NCI-H2196 (cell line): ENCODE measurements around the gene UBE2E2.
"Not testable (repeated sequence)": the region's sequence is repeated elsewhere in the genome, so short reads cannot be mapped to it uniquely, and the experiment has no call there.

Source experiments
- DNase-seq: peaks from one replicate; lab custom pipeline; 2025; ENCODE audit not compliant: unreplicated experiment; lab: John Stamatoyannopoulos, UW

Gene UBE2E2

DNA sequence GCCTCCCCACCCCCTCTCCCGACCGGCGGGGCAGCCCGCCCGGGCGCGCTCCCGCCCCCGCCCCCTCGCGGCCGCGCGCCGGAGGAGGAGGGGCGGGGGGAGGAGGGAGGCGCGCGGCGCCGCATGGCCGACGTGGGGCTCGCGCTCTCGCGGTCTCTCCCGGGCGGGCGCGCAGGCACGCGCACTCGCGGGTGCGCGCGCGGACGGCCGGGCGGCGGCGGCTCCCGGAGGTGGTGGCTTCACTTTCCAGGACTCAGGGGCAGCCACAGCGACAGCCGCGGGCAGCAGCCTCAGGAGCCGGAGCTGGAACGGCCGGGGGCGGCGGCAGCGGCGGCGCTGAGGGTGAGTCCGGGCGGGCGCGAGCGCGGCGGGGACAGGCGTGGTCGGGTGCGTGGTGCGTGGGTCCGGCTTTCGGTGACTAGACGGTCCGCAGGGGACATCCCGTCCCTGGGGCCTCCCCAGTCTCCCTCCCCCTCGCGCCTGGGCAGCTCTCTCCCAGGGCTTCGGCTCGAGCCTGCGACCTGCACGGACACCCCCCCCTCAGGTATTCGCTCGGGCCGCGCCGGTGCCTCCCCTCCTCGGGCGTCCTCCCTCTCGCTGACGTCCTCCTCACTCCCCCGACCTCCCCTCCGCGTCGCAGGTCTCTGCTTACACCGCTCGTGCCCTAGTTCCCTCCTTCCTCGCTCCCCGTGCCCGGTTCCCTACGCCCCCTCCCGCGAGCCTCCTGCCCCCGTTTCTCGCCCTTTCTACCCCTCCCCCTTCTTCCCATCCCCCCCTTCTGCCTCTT, at the start of gene UBE2E2:
TSS of gene UBE2E2 (plus strand) at position 407 of the 787 bp plus-strand sequence.
- DNase-seq = peak; percentile 61

DNA sequence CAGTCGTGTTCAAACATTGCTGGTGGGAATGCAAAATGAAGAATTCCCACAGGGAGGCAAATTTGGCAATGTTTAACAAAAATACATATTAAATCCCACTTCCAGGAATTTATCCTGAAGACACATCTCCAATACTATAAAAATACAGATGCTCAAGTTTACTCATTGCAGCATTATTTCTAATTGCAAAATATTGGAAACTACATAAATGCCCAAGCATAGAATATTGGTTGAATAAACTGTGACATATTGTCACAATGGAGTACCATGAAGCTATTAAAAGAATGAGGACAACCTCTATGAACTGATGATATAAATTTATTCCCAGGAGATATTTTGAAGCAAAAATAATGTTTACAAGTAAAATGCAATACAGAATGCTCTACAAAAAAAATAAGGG, 49.7 kb upstream of the UBE2E2 start:
- DNase-seq = no peak

DNA sequence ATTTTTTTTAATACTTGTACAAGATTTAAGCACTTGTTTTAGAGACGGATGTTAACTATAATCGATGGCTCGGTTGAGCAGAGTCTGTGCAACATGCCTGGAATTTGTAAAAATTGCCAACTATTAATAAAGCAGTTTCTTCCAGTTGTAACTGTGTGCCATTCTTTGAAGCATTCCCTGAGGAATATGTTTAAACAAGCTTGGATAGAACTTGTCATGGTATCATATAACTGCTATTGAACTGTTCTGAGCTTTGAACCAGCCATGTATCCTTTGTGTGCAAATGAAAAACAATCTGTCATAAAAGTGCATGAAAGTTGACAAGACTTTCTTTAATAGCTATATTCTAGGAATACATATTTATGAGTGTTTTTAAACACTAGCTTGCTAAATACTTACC, 45.8 kb upstream of the UBE2E2 start:
- no peak for DNase-seq

- DNase-seq = no peak
These were observed 43.2 kb upstream of the UBE2E2 start for GRCh38 chr3:23159929-23160328.

- no peak for DNase-seq
These were observed 41.8 kb upstream of the UBE2E2 start for GRCh38 chr3:23161308-23161707.

DNA sequence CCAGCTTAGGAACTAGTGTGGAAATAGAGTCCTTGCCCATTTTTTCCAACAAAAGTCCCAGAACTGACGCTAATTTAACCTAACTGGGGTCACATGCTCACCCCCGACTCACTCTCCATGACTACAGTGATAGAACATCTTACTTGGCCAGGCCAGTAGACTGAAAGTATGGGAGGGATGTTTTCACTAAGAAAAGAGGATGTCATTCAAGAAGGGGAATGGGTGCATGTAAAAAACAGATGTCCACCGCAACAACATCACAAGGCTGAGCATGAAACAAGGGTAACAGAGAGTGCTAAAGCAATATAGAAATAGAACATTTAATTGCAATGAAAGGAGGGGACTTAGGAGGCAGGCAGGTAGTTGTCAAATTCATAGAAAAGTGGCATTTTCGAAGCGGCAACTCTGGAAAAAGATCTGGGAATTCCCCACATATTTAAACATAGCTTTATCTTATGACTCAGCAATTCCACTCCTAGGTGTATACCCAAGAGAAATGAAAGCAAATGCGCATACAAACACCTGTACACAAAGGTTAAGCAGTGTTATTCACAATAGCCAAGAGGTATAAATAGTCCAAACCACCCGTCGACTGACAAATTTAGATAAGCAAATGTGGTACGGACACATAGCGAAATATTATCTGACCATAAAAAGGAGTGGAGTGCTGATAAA, 41.1 kb upstream of the UBE2E2 start:
- no peak for DNase-seq

- DNase-seq = no peak
These were observed 40.2 kb upstream of the UBE2E2 start for GRCh38 chr3:23162934-23163333.

DNA sequence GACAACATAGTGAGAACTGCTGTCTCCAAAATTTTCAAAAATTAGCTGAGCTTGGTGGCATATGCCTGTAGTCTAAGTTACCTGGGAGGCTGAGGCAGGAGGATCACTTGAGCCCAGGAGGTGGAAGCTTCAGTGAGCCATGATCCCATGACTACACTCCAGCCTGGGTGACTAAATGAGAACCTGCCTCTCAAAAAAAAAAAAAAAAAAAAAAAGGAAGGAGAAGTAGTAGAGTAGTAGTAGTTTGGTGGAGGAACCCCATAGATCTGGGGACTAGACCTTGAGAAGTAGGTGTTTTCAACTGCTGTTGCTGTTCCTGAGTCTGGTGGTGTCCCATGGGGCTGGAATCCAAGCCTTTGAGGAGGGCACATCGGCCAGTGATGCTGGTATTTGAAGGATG, 38.4 kb upstream of the UBE2E2 start:
- DNase-seq = no peak

DNA sequence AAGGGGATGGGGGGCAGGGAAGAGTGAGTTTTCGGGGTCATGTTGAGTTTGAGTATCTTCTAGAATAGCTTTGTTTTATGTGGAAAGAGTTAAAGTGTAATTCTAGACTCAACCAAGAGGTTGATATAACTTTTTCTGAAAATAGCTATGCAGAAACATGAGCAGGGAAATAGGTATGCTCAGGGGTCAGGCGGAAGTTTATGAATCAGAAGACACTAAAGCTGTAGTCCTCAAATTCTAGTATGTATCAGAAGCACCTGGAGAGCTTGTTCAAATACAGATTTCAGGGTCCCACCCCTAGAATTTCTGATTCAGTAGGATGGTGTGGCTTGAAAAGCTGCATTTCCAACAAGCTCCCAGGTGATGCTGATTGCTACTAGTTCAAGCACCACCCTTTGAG, 37.6 kb upstream of the UBE2E2 start:
- no peak for DNase-seq

DNA sequence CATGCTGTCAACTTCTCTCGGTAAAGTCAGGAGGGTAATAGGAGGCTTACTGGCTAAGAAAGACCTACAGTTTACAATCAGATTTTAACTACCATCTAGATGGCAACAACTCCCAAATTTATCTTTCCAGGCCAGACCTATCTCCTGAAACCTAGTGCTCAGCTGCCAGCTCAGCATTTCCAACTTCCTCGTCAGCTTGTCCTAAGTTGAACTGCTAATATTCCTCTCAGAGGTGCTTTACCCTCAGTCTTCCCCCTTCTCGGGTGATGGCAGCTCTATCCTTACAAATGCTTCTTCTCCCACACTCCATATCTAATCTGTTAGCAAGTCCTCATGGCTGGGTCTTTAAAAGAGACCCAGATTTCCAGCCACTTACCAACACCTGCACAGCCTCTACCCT, 36.9 kb upstream of the UBE2E2 start:
- DNase-seq = no peak

- no peak for DNase-seq
These were observed 36.3 kb upstream of the UBE2E2 start for GRCh38 chr3:23166845-23167244.

GRCh38 chr3:23169551-23169950, 33.6 kb upstream of the UBE2E2 start:
- no peak for DNase-seq

GRCh38 chr3:23170291-23170690, 32.8 kb upstream of the UBE2E2 start:
- DNase-seq = no peak

DNA sequence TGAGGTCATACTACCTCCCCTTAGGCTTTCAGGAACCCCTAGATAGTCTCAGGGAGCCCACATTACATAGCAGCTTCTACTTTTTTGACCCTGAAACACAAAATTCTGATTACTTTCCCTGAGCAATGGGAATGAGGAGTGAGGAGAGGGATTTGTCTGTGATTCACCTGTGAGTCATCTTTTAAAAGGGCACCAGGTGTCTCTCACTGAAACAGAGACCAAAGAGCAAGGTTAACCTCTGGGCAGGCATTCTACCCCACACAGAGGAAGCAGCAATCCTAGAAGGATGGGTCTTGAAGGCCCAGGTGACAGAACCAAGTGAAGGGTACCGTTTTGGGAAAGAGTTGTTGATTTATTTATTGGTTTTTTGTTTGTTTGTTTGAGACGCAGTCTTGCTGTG, 31.1 kb upstream of the UBE2E2 start:
- peak; percentile 1 for DNase-seq

DNA sequence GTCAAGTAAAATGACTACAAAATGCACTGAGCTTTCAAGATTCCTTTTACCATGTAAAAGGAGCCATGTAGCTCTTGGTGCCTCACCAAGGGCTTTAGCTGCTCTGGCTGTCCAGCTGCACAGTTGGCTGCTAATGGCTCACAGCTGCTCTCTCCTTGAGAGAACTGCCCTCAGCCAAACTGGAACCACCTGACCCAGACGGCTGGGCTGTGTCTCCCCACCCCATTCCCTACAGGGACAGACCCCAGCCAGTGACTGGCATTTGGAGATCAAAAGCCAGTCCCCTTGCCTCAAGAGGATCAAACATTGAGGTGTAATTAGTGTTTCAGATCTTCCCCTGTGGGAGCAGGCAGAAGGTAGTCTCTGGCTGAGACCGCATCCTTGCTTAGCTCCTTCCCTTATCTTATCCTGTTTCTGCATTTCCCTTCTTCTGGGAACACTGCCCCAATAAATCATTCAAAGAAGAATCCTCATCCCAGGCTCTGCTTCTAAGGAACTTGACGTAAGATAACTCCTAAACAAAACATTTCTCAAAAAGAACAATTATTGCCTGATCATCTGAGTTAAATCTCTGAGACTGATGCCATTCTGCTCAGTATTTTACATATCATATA, 28.6 kb upstream of the UBE2E2 start:
- DNase-seq = no peak

DNA sequence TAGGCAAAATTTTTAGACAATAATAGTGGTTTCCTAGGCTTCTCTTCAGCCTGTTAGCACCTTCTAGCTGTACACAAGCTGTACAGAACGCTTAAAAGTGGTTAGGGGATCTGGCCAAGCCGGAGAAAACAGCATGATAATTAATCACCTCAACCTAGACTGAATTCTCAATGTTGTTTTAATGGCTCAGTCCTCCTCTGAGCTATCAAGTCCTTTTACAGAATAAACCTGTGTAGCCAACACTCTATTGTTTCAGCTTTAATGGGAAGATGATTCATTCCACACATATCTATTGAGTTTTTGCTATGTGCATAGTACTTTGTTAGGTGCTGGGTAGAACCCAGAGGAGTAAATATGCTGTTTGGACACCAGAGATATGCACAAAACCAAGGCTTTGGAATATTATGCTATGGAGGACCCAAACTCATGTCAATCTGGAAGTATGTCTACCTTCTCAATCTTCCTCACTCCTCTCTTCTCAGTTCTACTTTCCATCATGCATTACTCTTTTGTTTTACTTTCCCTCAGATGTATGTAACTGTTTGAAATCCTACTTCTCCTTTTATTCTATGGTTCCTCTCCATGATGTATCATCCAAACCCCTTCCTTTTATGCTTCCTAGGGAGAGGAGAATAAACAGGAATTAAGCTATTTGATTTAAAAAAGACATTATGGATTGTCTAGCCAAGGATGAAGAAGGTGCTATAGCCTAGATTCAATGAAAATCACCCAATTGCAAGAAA, 27.6 kb upstream of the UBE2E2 start:
- DNase-seq = no peak

- DNase-seq = not testable (repeated sequence)
These were observed 26.3 kb upstream of the UBE2E2 start for GRCh38 chr3:23176839-23177238.

GRCh38 chr3:23182996-23183513, 20.1 kb upstream of the UBE2E2 start:
- DNase-seq = no peak

DNA sequence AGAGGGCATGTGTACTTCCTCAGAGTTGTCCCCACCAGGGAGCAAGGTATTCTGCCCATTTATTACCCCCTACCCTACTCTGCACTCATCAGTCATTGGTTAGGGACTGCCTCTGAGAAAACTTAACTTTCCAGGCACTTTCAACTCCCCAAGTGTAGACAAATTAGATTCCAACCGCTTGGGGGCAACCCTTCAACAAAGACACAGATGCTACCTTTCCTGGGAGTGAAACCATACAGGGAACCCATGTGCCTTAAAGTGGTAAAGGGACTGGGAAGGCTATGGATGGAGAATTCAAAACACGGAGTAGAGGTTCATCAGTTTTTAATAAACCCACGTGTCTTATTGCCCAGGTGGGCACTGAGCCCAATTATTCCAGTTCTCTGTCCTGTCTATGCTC, 19.4 kb upstream of the UBE2E2 start:
- no peak for DNase-seq

DNA sequence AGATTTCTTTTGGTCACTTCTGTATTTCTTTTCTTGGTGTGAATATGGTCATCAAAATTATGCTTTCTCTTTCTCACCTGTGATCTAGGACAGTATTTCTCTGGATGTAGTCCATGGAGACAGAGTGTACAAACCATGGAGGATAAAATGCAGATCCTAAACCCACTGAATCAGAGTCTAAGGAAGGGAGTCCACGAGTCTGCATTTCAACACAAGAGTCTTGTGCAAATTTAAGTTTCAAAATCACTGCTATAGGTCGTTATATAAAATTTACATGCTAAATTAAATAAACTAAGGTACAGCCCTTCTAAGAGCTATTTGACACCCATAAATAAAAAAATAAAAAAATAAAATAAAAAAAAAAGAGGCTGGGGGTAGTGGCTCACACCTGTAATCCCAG, 17.3 kb upstream of the UBE2E2 start:
- DNase-seq = no peak

DNA sequence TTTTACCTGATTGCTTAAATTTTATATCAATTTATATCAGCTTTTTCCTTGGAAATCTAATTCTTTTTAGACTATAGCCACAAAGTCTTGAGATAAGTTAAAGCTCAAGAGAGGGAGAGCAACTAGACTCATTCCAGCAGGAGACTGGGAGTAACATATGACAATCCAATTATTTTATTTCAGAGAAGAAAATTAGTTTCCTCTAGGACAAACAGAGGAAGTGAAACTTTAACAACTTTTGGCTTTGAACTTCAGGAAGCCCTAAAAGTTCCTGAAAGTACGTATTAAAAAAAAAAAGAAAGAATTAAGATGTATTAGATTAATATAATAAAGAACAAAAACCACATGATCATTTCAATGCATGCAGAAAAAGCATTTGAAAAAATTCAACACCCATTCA, 13.9 kb upstream of the UBE2E2 start:
- DNase-seq = no peak
